GM12873 (cell line): Measurements from ENCODE around the gene KRTAP12-3.

Experiments used
- CTCF ChIP-seq: IDR thresholded peaks from 2 replicates; pipeline ENCODE4 v1.5.1; 2012; ENCODE audit warnings: low read depth, mild to moderate bottlenecking, moderate library complexity, low read length, control low read depth; ENCODE audit not compliant: insufficient read depth; ENCODE audit errors: missing control alignments

The KRTAP12-3 gene

GRCh38 chr21:44653123-44653522 lies 4.6 kb upstream of the KRTAP12-3 start:
- TF ChIP-seq CTCF: no peak

- TF ChIP-seq CTCF: no peak
Observed at GRCh38 chr21:44653656-44654575, 3.8 kb upstream of the KRTAP12-3 start.

- no peak for TF ChIP-seq CTCF
Observed at GRCh38 chr21:44654576-44655175, 3.1 kb upstream of the KRTAP12-3 start, which contains the start of gene KRTAP12-4. TSS of gene KRTAP12-4 (minus strand) at chr21:44654659. CDS start at chr21:44654614, 45 bp downstream.

- TF ChIP-seq CTCF: no peak
Observed at GRCh38 chr21:44656868-44657267, 864 bp upstream of the KRTAP12-3 start.

GRCh38 chr21:44658541-44658910 lies 794 bp downstream of the KRTAP12-3 start:
- no peak for TF ChIP-seq CTCF

- no peak for TF ChIP-seq CTCF
Observed at GRCh38 chr21:44658913-44659595, 1.3 kb downstream of the KRTAP12-3 start.

GRCh38 chr21:44664691-44665090 lies 7.0 kb downstream of the KRTAP12-3 start:
- TF ChIP-seq CTCF: no peak
